ENCODE measurements around the gene GGT6. TPM values are rescaled to one million over a fixed set of nuclear protein-coding genes. Genes with fewer than 3 reads are reported as not detected.

GGT6 gene
- polyA plus RNA-seq, 1 donor (not counting 4 experiments of a cell fraction or from before 2014, with no cell fraction given) = 0.93 TPM

DNA sequence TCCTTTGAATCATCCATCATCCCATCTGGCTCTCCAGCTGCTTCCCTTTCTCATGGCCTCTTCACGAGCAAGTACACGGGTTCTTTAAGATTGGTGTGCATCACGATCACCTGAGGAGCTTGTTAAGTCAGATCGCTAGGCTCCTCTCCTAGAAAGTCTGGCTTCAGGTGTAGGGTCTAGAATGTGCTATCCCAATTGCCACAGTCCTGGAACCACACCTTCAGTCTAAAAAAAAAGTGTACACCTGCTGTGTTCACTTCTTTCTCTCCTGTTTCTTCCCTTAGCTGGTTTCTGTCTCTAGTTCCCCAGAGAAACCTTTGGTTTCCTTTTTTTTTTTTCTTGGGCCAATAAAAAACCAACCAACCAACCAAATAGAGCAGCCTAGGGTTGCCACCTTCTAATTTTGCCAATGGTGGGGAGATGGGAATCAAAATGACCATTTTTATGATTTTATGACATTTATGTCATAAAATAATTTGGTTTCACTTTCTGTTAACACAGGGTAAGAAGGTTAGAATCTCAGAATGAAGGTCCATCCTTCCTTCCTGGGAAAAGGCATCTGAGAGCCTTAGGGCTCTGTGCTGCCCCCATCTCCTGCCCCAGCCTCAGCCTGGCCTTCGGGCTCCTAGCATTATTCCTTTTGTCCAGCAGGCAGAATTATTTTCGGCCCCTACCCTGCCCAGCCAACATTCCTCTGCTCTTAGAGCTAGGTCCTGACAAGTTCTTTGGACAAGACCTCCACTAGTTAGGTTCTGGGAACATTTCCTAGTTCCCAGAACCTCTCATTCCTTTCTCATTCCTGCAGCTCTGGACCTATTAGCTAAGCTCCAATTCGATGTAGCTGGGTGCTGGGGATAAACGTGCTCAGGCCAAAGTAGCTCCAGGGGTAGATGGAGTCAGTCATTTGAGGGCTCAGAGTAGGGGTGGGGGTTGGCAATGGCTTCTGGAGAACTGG, 1.9 kb upstream of the GGT6 start:
- FAIRE-seq (no peak), DNase-seq (ENCODE audit: low read depth, low spot score) (no peak)
- Histone ChIP-seq H3K27ac (ENCODE audit: control insufficient read depth, insufficient read depth, low read length) (no peak overlapping the region), H3K4me2 (ENCODE audit: control insufficient read depth, extremely low read depth, insufficient read depth, low read depth, low read length) (peak overlapping the region; percentile 61), H3K9ac (ENCODE audit: control insufficient read depth, extremely low read depth, insufficient read depth, low read length) (no peak overlapping the region), H2AFZ (ENCODE audit: control insufficient read depth, low read length) (peak overlapping the region; percentile 27), H3K4me3 (ENCODE audit: control insufficient read depth in 2 of 3, extremely low read depth in 1 of 3, insufficient read depth in 2 of 3, low read depth in 1 of 3, low read length in 3 of 3) (peak overlapping the region in 1 of 3 experiments; percentile 11), H3K36me3 (ENCODE audit: control insufficient read depth in 2 of 2, extremely low read depth in 1 of 2, insufficient read depth in 2 of 2, low read length in 2 of 2) (no peaks in the 10 kb centered on the region), H3K79me2 (ENCODE audit: control insufficient read depth, insufficient read depth, low read length) (no peaks in the 10 kb centered on the region), H3K4me1 (ENCODE audit: control insufficient read depth, extremely low read depth, insufficient read depth, low read length) (peaks cover 20% of the 10 kb centered on the region), H3K9me1 (ENCODE audit: control insufficient read depth, extremely low read depth, insufficient read depth, low read length) (no peaks in the 10 kb centered on the region), H3K27me3 (ENCODE audit: control insufficient read depth, extremely low read depth, insufficient read depth, low read length) (no peaks in the 10 kb centered on the region), H4K20me1 (ENCODE audit: control insufficient read depth, extremely low read depth, insufficient read depth, low read length) (no peaks in the 10 kb centered on the region), H3K9me3 (ENCODE audit: control insufficient read depth, low read depth, low read length) (no peaks in the 10 kb centered on the region)
- TF ChIP-seq, protein P1, sequence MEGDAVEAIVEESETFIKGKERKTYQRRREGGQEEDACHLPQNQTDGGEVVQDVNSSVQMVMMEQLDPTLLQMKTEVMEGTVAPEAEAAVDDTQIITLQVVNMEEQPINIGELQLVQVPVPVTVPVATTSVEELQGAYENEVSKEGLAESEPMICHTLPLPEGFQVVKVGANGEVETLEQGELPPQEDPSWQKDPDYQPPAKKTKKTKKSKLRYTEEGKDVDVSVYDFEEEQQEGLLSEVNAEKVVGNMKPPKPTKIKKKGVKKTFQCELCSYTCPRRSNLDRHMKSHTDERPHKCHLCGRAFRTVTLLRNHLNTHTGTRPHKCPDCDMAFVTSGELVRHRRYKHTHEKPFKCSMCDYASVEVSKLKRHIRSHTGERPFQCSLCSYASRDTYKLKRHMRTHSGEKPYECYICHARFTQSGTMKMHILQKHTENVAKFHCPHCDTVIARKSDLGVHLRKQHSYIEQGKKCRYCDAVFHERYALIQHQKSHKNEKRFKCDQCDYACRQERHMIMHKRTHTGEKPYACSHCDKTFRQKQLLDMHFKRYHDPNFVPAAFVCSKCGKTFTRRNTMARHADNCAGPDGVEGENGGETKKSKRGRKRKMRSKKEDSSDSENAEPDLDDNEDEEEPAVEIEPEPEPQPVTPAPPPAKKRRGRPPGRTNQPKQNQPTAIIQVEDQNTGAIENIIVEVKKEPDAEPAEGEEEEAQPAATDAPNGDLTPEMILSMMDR (optimal IDR thresholded peaks at IDR 0.05 in 1 of 3, IDR thresholded peaks at IDR 0.05 in 1 of 3, conservative IDR thresholded peaks at IDR 0.05 in 1 of 3; ENCODE audit: extremely low read depth in 1 of 3, insufficient read depth in 2 of 3, low read length in 3 of 3) = no peak
- TF ChIP-seq EZH2 (IDR thresholded peaks at IDR 0.05; ENCODE audit: low read length) = no peak
- dilution Hi-C loops (cut with MboI; ENCODE audit: extremely low pct_ligation_motif_present, low sequenced_read_pairs) = no loop called here

DNA sequence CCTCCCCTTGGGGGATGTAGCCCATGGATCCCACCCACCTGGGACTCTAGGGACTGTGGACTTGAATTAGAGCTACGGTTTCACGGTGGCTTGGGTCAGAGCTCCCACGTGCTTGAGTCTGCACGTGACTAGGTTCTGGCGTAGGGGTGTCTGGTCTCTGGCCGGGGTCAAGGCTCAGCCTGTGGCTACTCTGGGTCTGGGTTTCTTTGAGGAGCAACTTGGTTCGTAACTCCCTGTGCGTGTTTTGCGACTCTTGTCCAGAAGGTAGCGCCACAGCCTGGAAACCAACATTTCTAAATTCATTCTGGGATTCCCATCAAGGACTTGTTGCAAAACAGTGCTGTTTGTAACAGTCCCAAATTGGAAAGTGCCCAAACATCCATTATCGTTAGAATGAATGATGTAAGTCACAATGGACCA, 470 bp upstream of the GGT6 start:
- no peak overlapping the region for H3K4me3 ChIP-seq (ENCODE audit: control insufficient read depth in 2 of 3, extremely low read depth in 1 of 3, insufficient read depth in 2 of 3, low read depth in 1 of 3, low read length in 3 of 3)
- H3K4me2 ChIP-seq (ENCODE audit: control insufficient read depth, extremely low read depth, insufficient read depth, low read depth, low read length) = no peak overlapping the region
- no peaks in the 10 kb centered on the region for H3K9me3 ChIP-seq (ENCODE audit: control insufficient read depth, low read depth, low read length)
- peaks cover 22% of the 10 kb centered on the region for H3K4me1 ChIP-seq (ENCODE audit: control insufficient read depth, extremely low read depth, insufficient read depth, low read length)
- no peak for DNase-seq (ENCODE audit: low read depth, low spot score)
- H2AFZ ChIP-seq (ENCODE audit: control insufficient read depth, low read length) = no peak overlapping the region
- H3K27ac ChIP-seq (ENCODE audit: control insufficient read depth, insufficient read depth, low read length) = no peak overlapping the region
- no peaks in the 10 kb centered on the region for H3K79me2 ChIP-seq (ENCODE audit: control insufficient read depth, insufficient read depth, low read length)
- dilution Hi-C loops (cut with MboI; ENCODE audit: extremely low pct_ligation_motif_present, low sequenced_read_pairs) = no loop called here
- no peaks in the 10 kb centered on the region for H3K36me3 ChIP-seq (ENCODE audit: control insufficient read depth in 2 of 2, extremely low read depth in 1 of 2, insufficient read depth in 2 of 2, low read length in 2 of 2)
- H3K9ac ChIP-seq (ENCODE audit: control insufficient read depth, extremely low read depth, insufficient read depth, low read length) = no peak overlapping the region
- no peak for FAIRE-seq
- no peak for TF ChIP-seq EZH2 (IDR thresholded peaks at IDR 0.05; ENCODE audit: low read length)
- TF ChIP-seq, protein P1 (optimal IDR thresholded peaks at IDR 0.05 in 1 of 3, IDR thresholded peaks at IDR 0.05 in 1 of 3, conservative IDR thresholded peaks at IDR 0.05 in 1 of 3; ENCODE audit: extremely low read depth in 1 of 3, insufficient read depth in 2 of 3, low read length in 3 of 3) = no peak
- H3K27me3 ChIP-seq (ENCODE audit: control insufficient read depth, extremely low read depth, insufficient read depth, low read length) = no peaks in the 10 kb centered on the region
- no peaks in the 10 kb centered on the region for H4K20me1 ChIP-seq (ENCODE audit: control insufficient read depth, extremely low read depth, insufficient read depth, low read length)
- no peaks in the 10 kb centered on the region for H3K9me1 ChIP-seq (ENCODE audit: control insufficient read depth, extremely low read depth, insufficient read depth, low read length)

All from keratinocyte (primary cell).